Peyer's patch (tissue), 4 donors: Measurements from ENCODE around the gene ZNF143.

ENCODE experiments used
- POLR2A ChIP-seq, 2 donors: fragments of 450-650 bp; IDR thresholded peaks; one replicate each; pipeline ENCODE4 v1.5.1; 2017; ENCODE audit warnings: antibody characterized with exemption in 2 of 2, mild to moderate bottlenecking in 2 of 2, moderate library complexity in 2 of 2
- TF ChIP-seq, protein P1 (sequence below), 6 experiments: fragments of 450-650 bp in 4 of 6; fragments of 200-600 bp in 2 of 6; sonication (generic) in 1 of 6; IDR thresholded peaks; one replicate each; pipeline ENCODE4 v1.5.1; 2017 to 2019; ENCODE audit warnings: antibody characterized with exemption in 6 of 6, mild to moderate bottlenecking in 3 of 6, moderate library complexity in 1 of 6

DNA sequence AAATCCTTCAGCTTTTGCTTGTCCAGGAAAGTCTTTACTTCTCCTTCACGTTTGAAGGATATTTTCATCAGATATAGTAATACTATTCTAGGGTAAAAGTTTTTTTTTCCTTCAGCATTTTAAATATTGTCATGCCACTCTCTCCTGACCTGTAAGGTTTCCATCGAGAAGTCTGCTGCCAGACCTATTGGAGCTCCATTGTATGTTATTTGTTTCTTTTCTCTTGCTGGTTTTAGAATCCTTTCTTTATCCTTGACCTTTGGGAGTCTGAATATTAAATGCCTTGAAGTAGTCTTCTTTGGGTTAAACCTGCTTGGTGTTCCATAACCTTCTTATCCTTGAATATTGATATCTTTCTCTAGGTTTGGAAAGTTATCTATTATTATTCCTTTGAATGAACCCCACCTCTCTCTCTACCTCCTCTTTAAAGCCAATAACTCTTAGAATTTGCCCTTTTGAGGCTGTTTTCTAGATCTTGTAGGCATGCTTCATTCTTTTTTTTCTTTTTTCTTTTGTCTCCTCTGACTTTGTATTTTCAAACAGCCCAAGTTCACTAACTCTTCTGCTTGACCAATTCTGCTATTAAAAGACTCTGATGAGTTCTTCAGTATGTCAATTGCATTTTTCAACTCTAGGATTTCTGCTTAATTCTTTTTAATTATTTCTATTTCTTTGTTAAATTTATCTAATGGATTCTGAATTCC lies 100.6 kb downstream of the ZNF143 start:
- TF ChIP-seq, protein P1, sequence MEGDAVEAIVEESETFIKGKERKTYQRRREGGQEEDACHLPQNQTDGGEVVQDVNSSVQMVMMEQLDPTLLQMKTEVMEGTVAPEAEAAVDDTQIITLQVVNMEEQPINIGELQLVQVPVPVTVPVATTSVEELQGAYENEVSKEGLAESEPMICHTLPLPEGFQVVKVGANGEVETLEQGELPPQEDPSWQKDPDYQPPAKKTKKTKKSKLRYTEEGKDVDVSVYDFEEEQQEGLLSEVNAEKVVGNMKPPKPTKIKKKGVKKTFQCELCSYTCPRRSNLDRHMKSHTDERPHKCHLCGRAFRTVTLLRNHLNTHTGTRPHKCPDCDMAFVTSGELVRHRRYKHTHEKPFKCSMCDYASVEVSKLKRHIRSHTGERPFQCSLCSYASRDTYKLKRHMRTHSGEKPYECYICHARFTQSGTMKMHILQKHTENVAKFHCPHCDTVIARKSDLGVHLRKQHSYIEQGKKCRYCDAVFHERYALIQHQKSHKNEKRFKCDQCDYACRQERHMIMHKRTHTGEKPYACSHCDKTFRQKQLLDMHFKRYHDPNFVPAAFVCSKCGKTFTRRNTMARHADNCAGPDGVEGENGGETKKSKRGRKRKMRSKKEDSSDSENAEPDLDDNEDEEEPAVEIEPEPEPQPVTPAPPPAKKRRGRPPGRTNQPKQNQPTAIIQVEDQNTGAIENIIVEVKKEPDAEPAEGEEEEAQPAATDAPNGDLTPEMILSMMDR (IDR thresholded peaks at IDR 0.05) = no peak
- no peak for TF ChIP-seq POLR2A (IDR thresholded peaks at IDR 0.05)
